Skeletal muscle cell (primary cell): ENCODE measurements around the gene THBD.

Source experiments
- DNase-seq: peaks from one replicate; pipeline ENCODE4 v3.0.0-alpha.2; 2010; ENCODE audit warnings: low read depth
- H3K4me3 ChIP-seq: 2 replicates; pipeline ENCODE4 v1.5.1; 2011; ENCODE audit warnings: low read depth, mild to moderate bottlenecking, control low read depth, low read length, moderate library complexity

THBD gene

GRCh38 chr20:22999756-23000155 lies 49.7 kb downstream of the THBD start:
- no peak for DNase-seq
- H3K4me3 ChIP-seq: no peak overlapping the region

- DNase-seq: no peak
Measured at GRCh38 chr20:22998476-22998875, 51.0 kb downstream of the THBD start.

GRCh38 chr20:22995923-22996322 lies 53.5 kb downstream of the THBD start:
- DNase-seq: no peak
- H3K4me3 ChIP-seq: no peak overlapping the region

More at GRCh38 chr20:22998476-22998875, 51.0 kb downstream of the THBD start:
- no peak overlapping the region for H3K4me3 ChIP-seq
